NCI-H2081 (cell line): ENCODE data around the gene MICALL2.

Source experiments
- DNase-seq, 2 experiments: peaks; one replicate each; lab custom pipeline; 2025; lab: John Stamatoyannopoulos, UW

The MICALL2 gene

GRCh38 chr7:1493129-1493528, 33.9 kb upstream of the MICALL2 start:
- DNase-seq = no peak

GRCh38 chr7:1492640-1493039, 33.4 kb upstream of the MICALL2 start:
- DNase-seq = no peak

GRCh38 chr7:1492221-1492620, 33.0 kb upstream of the MICALL2 start:
- DNase-seq = no peak

GRCh38 chr7:1490837-1491236, 31.6 kb upstream of the MICALL2 start:
- DNase-seq = no peak

GRCh38 chr7:1489336-1489735, 30.1 kb upstream of the MICALL2 start:
- DNase-seq = no peak

GRCh38 chr7:1488016-1488415, 28.7 kb upstream of the MICALL2 start:
- no peak for DNase-seq

- no peak for DNase-seq
Measured at GRCh38 chr7:1487466-1487865, 28.2 kb upstream of the MICALL2 start.

- no peak for DNase-seq
Measured at GRCh38 chr7:1486571-1486970, 27.3 kb upstream of the MICALL2 start.

- DNase-seq = no peak
Measured at GRCh38 chr7:1485156-1485555, 25.9 kb upstream of the MICALL2 start.

- no peak for DNase-seq
Measured at GRCh38 chr7:1484569-1484968, 25.3 kb upstream of the MICALL2 start.

GRCh38 chr7:1483536-1484505, 24.6 kb upstream of the MICALL2 start:
- DNase-seq = no peak

- no peak for DNase-seq
Measured at GRCh38 chr7:1483079-1483478, 23.8 kb upstream of the MICALL2 start.

- no peak for DNase-seq
Measured at GRCh38 chr7:1481300-1481699, 22.0 kb upstream of the MICALL2 start.

GRCh38 chr7:1480670-1481069, 21.4 kb upstream of the MICALL2 start:
- DNase-seq = no peak

- DNase-seq = no peak
Measured at GRCh38 chr7:1479287-1479686, 20.0 kb upstream of the MICALL2 start.

- no peak for DNase-seq
Measured at GRCh38 chr7:1478480-1478879, 19.2 kb upstream of the MICALL2 start.

- no peak for DNase-seq
Measured at GRCh38 chr7:1476859-1477258, 17.6 kb upstream of the MICALL2 start.

GRCh38 chr7:1475991-1476390, 16.7 kb upstream of the MICALL2 start:
- no peak for DNase-seq

GRCh38 chr7:1475393-1475792, 16.1 kb upstream of the MICALL2 start:
- DNase-seq = no peak

- DNase-seq = no peak
Measured at GRCh38 chr7:1474736-1475135, 15.5 kb upstream of the MICALL2 start.

GRCh38 chr7:1473864-1474512, 14.7 kb upstream of the MICALL2 start:
- peak; percentile 87 for DNase-seq

GRCh38 chr7:1470901-1471300, 11.6 kb upstream of the MICALL2 start:
- no peak for DNase-seq

- no peak for DNase-seq
Measured at GRCh38 chr7:1468643-1469298, 9.5 kb upstream of the MICALL2 start.
